ENCODE measurements around the gene ATP11B. TPM values are rescaled to one million over a fixed set of nuclear protein-coding genes. Genes with fewer than 3 reads are reported as not detected.

Gene ATP11B
- total RNA-seq, 2 experiments from 2014 or later, result 85.7 to 95.3 TPM

DNA sequence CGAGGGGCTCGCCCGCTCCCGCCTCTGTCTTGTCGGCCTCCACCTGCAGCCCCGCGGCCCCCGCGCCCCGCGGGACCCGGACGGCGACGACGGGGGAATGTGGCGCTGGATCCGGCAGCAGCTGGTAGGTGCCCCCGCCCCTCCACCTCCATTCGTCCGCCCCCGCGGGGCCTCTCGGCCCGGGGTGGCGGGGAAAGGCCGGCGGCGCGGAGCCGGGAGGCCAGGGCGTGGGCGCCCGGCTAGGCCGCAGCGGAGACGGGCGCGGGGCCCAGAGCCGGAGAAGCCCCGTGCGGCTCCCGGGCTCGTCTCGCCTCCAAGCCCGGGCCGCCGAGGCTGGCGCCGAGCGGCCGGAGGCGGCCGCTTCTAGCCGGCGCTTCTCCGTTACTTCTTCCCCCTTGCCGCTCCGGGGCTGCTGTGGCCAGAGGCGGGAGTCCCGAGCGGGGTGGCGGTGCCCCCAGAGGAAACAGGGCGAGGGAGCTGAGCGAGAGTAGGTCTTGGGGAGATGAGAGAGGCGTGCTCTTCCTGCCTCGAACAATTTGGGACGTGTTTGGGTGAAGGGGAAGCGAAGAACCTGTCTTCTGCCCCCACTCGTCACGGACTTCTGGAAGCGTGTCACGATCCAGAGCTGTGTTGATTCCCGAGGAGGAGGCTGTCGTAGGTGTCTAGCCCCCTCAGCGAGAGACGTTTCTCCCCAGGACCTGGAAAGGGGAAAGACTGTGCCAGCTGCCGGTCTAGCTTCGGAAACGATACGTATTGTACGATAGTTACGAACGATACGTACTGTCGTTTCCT is 555 bp downstream of the ATP11B start:
- POLR2A ChIA-PET, result interaction anchor here (0.9 to 2.0 kb wide), 5 partner anchors 12 to 147 kb away, joined by 3 to 4 read pairs (median 3); no protein-coding TSS in a partner anchor
- H3K4me1 Mint-ChIP-seq (ENCODE audit: low read depth), result peaks cover 30% of the 10 kb centered on the region
- peak; percentile 37 for ATAC-seq
- peak overlapping the region; percentile 97 for H3K27ac Mint-ChIP-seq
- peak overlapping the region; percentile 99 for H3K4me3 Mint-ChIP-seq
- no peaks in the 10 kb centered on the region for H3K9me3 Mint-ChIP-seq
- H3K36me3 Mint-ChIP-seq (ENCODE audit: low read depth), result peaks cover 27% of the 10 kb centered on the region
- TF ChIP-seq, protein P1, sequence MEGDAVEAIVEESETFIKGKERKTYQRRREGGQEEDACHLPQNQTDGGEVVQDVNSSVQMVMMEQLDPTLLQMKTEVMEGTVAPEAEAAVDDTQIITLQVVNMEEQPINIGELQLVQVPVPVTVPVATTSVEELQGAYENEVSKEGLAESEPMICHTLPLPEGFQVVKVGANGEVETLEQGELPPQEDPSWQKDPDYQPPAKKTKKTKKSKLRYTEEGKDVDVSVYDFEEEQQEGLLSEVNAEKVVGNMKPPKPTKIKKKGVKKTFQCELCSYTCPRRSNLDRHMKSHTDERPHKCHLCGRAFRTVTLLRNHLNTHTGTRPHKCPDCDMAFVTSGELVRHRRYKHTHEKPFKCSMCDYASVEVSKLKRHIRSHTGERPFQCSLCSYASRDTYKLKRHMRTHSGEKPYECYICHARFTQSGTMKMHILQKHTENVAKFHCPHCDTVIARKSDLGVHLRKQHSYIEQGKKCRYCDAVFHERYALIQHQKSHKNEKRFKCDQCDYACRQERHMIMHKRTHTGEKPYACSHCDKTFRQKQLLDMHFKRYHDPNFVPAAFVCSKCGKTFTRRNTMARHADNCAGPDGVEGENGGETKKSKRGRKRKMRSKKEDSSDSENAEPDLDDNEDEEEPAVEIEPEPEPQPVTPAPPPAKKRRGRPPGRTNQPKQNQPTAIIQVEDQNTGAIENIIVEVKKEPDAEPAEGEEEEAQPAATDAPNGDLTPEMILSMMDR (IDR thresholded peaks at IDR 0.05), result no peak
- DNase-seq, result peak; percentile 56
- H3K27me3 Mint-ChIP-seq, result peaks cover 1% of the 10 kb centered on the region
- CTCF ChIA-PET, result no interaction called here
- intact Hi-C loops (cut with micrococcal nuclease), result loop anchor here (5.0 kb wide), 1 partner anchor 68 kb away; no protein-coding TSS in a partner anchor

DNA sequence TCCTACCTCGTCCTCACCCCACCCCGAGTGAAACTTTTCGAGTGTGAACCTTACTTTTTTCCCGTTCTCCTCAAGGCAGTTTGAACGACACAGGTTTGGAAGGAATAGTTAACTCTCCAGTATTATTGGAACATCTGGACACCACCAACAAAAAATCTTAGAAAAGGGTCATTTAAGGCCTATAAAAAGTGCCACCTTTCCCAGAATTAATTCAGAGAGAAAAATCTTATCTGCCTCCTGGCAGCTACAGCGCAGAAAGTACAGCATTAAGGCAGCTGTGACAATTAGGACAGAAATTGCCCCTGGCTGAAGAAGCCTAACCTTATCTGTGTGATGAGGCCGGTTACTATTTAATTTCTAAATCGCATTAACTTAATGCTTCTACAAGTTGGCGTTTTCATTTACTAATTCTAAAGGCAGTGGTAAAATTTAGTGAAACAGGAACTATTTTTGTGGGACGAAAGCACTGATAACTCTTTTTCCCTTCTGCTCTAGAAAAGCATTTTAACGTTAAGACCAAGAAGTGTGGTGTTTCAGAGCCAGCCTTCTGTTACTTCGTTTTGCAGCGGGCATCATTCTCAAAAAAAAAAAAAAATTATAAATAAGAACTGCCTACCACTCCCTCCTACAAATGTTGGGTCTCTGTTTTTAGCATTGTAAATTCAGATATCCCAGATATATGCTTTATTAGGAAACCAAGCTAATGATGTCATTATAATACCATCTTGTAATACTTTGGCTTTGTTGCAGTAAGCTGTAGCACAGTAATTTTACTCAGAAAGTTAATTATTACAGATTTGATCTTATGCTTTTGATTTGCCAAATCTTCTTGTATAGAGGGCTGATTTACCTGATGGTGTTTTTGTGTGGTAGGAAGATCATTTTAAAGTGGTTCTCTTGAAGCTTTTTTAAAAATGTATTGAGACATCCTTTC is 1.4 kb downstream of the ATP11B start:
- H3K36me3 Mint-ChIP-seq (ENCODE audit: low read depth), result peaks cover 27% of the 10 kb centered on the region
- CTCF ChIA-PET, result interaction anchor here (1.0 to 1.4 kb wide), 2 partner anchors 81 to 115 kb away, joined by 3 to 6 read pairs; no protein-coding TSS in a partner anchor
- peak overlapping the region; percentile 97 for H3K27ac Mint-ChIP-seq
- POLR2A ChIA-PET, result interaction anchor here (0.9 to 2.0 kb wide), 4 partner anchors 11 to 146 kb away, joined by 3 to 4 read pairs (median 3); no protein-coding TSS in a partner anchor
- TF ChIP-seq, protein P1 (IDR thresholded peaks at IDR 0.05), result no peak
- no peaks in the 10 kb centered on the region for H3K9me3 Mint-ChIP-seq
- H3K27me3 Mint-ChIP-seq, result no peaks in the 10 kb centered on the region
- ATAC-seq, result no peak
- no peak for DNase-seq
- H3K4me1 Mint-ChIP-seq (ENCODE audit: low read depth), result peaks cover 33% of the 10 kb centered on the region
- H3K4me3 Mint-ChIP-seq, result peak overlapping the region; percentile 91
- intact Hi-C loops (cut with micrococcal nuclease), result loop anchor here (5.0 kb wide), 1 partner anchor 68 kb away; no protein-coding TSS in a partner anchor

DNA sequence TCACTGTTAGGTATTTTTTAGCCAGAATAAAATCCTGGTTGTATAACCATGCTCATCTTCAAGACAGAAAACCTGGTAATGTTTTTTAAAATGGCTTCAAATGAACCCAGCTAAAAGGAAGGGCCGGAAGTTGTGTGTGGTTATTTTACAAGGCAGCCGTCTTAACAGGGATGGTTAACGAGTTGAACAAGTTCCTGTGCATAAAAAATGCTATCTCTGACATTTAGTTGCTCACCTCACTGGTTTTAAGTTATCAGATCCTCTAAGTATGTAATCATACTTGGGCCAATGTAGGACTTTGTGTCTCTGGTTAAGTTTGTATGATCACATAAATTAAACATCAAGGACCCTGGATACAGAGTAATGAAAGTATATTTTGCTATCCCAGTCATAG is 2.1 kb downstream of the ATP11B start:
- Mint-ChIP-seq H3K4me3 (peak overlapping the region; percentile 91), H3K4me1 (ENCODE audit: low read depth) (peaks cover 33% of the 10 kb centered on the region), H3K27ac (peak overlapping the region; percentile 97), H3K27me3 (no peaks in the 10 kb centered on the region), H3K9me3 (no peaks in the 10 kb centered on the region), H3K36me3 (ENCODE audit: low read depth) (peaks cover 27% of the 10 kb centered on the region)
- POLR2A ChIA-PET, result no interaction called here
- CTCF ChIA-PET, result interaction anchor here (1.0 to 1.4 kb wide), 2 partner anchors 81 to 114 kb away, joined by 3 to 6 read pairs; no protein-coding TSS in a partner anchor
- DNase-seq (peak; percentile 65), ATAC-seq (peak; percentile 29)
- intact Hi-C loops (cut with micrococcal nuclease), result no loop called here
- TF ChIP-seq, protein P1 (IDR thresholded peaks at IDR 0.05), result no peak

DNA sequence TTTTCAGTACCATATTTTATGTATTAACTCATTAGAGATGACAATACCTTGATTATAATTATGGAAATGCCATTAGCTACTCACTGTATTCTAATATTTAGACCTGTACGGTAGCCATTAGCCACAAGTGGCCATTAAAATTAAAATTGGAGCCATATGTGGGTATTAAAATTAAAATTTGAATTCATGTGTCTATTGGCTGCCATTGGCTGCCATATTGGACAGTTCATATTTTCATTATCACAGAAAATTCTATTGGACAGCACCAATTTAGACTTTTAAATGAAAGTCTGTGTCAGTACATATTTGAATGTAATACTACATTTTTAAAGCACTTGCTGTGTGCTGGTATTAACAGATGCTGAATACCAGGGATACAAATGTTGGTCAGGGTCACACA is 3.0 kb downstream of the ATP11B start:
- DNase-seq (no peak), ATAC-seq (no peak)
- H3K4me1 Mint-ChIP-seq (ENCODE audit: low read depth), result peaks cover 36% of the 10 kb centered on the region
- H3K36me3 Mint-ChIP-seq (ENCODE audit: low read depth), result peaks cover 27% of the 10 kb centered on the region
- intact Hi-C loops (cut with micrococcal nuclease), result no loop called here
- TF ChIP-seq, protein P1 (IDR thresholded peaks at IDR 0.05), result no peak
- no peaks in the 10 kb centered on the region for H3K9me3 Mint-ChIP-seq
- peak overlapping the region; percentile 40 for H3K27ac Mint-ChIP-seq
- H3K27me3 Mint-ChIP-seq, result no peaks in the 10 kb centered on the region
- ChIA-PET POLR2A (no interaction called here), CTCF (interaction anchor here (1.4 kb wide), 1 partner anchor 82 kb away, joined by 6 read pairs; no protein-coding TSS in a partner anchor)
- H3K4me3 Mint-ChIP-seq, result peak overlapping the region; percentile 91
